K562 (cell line): ENCODE results near the gene SRPK2. TPM values are rescaled to one million over a fixed set of nuclear protein-coding genes. Genes with fewer than 3 reads are reported as not detected.
A peak's percentile ranks its signal among the peaks of the same experiment; 100 is the strongest.

ENCODE experiments used
- CAMTA2 ChIP-seq: fragments of 250-450 bp; sonication (Bioruptor Pico); conservative IDR thresholded peaks from 2 replicates; pipeline ENCODE4 v1.5.1; 2022
- DIDO1 ChIP-seq: fragments of 450-650 bp; IDR thresholded peaks from 2 replicates; pipeline ENCODE4 v1.6.1; 2016; ENCODE audit warnings: low read depth, missing biosample characterization, missing genetic modification characterization
- E2F4 ChIP-seq: sonication (generic); formaldehyde crosslinking; IDR thresholded peaks from 2 replicates; pipeline ENCODE4 v1.8.0; 2022; ENCODE audit warnings: mild to moderate bottlenecking, low read depth, missing genetic modification reagents
- GABPB1 ChIP-seq: sonication (generic); formaldehyde crosslinking; IDR thresholded peaks from 2 replicates; pipeline ENCODE4 v1.8.0; 2022; ENCODE audit warnings: mild to moderate bottlenecking, missing genetic modification reagents
- HDAC1 ChIP-seq, 2 experiments: fragments of 450-650 bp; IDR thresholded peaks; 2 replicates each; pipeline ENCODE4 v1.6.1; 2016 to 2017; ENCODE audit warnings: inconsistent platforms in 1 of 2, mild to moderate bottlenecking in 1 of 2, moderate library complexity in 1 of 2
- HES1 ChIP-seq: fragments of 450-650 bp; IDR thresholded peaks from 2 replicates; pipeline ENCODE4 v1.6.1; 2016; ENCODE audit warnings: low read depth, mild to moderate bottlenecking, moderate library complexity
- HNRNPLL ChIP-seq: fragments of 200-400 bp; formaldehyde crosslinking; IDR thresholded peaks from 2 replicates; pipeline ENCODE4 v1.6.1; 2017; ENCODE audit warnings: low read length, low read depth, mild to moderate bottlenecking; ENCODE audit not compliant: poor library complexity, severe bottlenecking
- KLF10 ChIP-seq: fragments of 250-450 bp; sonication (Bioruptor Pico); IDR thresholded peaks from 2 replicates; pipeline ENCODE4 v1.6.1; 2021; ENCODE audit warnings: matching md5 sums
- LCOR ChIP-seq: sonication (generic); formaldehyde crosslinking; IDR thresholded peaks from 2 replicates; pipeline ENCODE4 v1.8.0; 2022; ENCODE audit warnings: mild to moderate bottlenecking, missing genetic modification reagents
- NR4A1 ChIP-seq, 2 experiments: fragments of 250-450 bp in 1 of 2; fragments of 450-650 bp in 1 of 2; sonication (Bioruptor Pico) in 1 of 2; IDR thresholded peaks; 2 replicates each; pipeline versions ENCODE4 v1.4.0 to v1.6.1; 2016 to 2020; ENCODE audit warnings: mild to moderate bottlenecking in 2 of 2, missing compliant biosample characterization in 1 of 2, missing genetic modification characterization in 1 of 2, moderate library complexity in 1 of 2
- RCOR1 ChIP-seq, 2 experiments: IDR thresholded peaks; 2 replicates each; pipeline ENCODE4 v1.6.1; 2012; ENCODE audit warnings: low read depth in 2 of 2, low read length in 2 of 2, borderline replicate concordance in 1 of 2, improper control_type of control experiment in 1 of 2
- SMAD1 ChIP-seq: fragments of 150-350 bp; IDR thresholded peaks from 2 replicates; pipeline ENCODE4 v1.6.1; 2014; ENCODE audit warnings: low read length, low read depth; ENCODE audit not compliant: partially characterized antibody
- TAF1 ChIP-seq: IDR thresholded peaks from 2 replicates; pipeline ENCODE4 v1.6.1; 2011; ENCODE audit warnings: mild to moderate bottlenecking, low read length, moderate library complexity; ENCODE audit not compliant: insufficient read depth, control insufficient read depth, severe bottlenecking; ENCODE audit errors: extremely low read depth
- ZBTB7A ChIP-seq: IDR thresholded peaks from 2 replicates; pipeline ENCODE4 v1.6.1; 2011; ENCODE audit warnings: low read depth, mild to moderate bottlenecking, low read length, moderate library complexity, borderline replicate concordance; ENCODE audit not compliant: control insufficient read depth
- ZNF274 ChIP-seq: IDR thresholded peaks from 2 replicates; pipeline ENCODE4 v1.6.1; 2011; ENCODE audit warnings: low read depth, mild to moderate bottlenecking, low read length, moderate library complexity, borderline replicate concordance
- ZNF408 ChIP-seq: fragments of 250-450 bp; sonication (Bioruptor Pico); IDR thresholded peaks from 2 replicates; pipeline ENCODE4 v1.4.0; 2020; ENCODE audit warnings: low read depth, mild to moderate bottlenecking, moderate library complexity
- ZNF507 ChIP-seq: conservative IDR thresholded peaks from 2 replicates; pipeline ENCODE4 v1.6.1; 2017; ENCODE audit warnings: missing genetic modification characterization, missing compliant biosample characterization
- ZNF57 ChIP-seq: fragments of 450-650 bp; formaldehyde crosslinking; IDR thresholded peaks from 2 replicates; pipeline ENCODE4 v1.4.0; 2020; ENCODE audit warnings: mild to moderate bottlenecking, moderate library complexity
- ZZZ3 ChIP-seq: fragments of 450-650 bp; IDR thresholded peaks from 2 replicates; pipeline ENCODE4 v1.6.1; 2016; ENCODE audit warnings: antibody characterized with exemption, mild to moderate bottlenecking, moderate library complexity
- polyA plus RNA-seq, 8 experiments: library from polyadenylated mRNA; depleted of rRNA in 4 of 8; stranded (reverse) in 5 of 8; unstranded in 3 of 8; fragments of >200 nt; fragmentation: Nextera tagmentation in 2 of 8; fragmentation: Illumina TruSeq in 1 of 8; extraction: Ambion mirVana in 2 of 8; extraction: Trizol in 1 of 8; gene quantifications; 2 replicates each; pipeline versions ENCODE4 v1.2.1 to v1.2.3, GENCODE V29; 2011 to 2014; ENCODE audit warnings: inconsistent platforms in 1 of 8, missing spikeins in 1 of 8
- total RNA-seq, 7 experiments: library from RNA; depleted of rRNA in 6 of 7; stranded (reverse); fragments of >200 nt in 6 of 7; fragmentation: Illumina TruSeq in 2 of 7; extraction: Trizol in 2 of 7; gene quantifications; 2 replicates each; pipeline versions ENCODE4 v1.2.1 to v1.2.3, GENCODE V29; 2011 to 2021; ENCODE audit warnings: low replicate concordance in 1 of 7
- TF ChIP-seq, protein P1 (sequence below): sonication (generic); formaldehyde crosslinking; IDR thresholded peaks from 2 replicates; pipeline ENCODE4 v1.8.0; 2023; ENCODE audit warnings: mild to moderate bottlenecking, missing genetic modification reagents
- TF ChIP-seq, protein P2 (sequence below): IDR thresholded peaks from 3 replicates; pipeline ENCODE4 v1.6.1; 2011; ENCODE audit warnings: borderline replicate concordance, mild to moderate bottlenecking; ENCODE audit not compliant: insufficient read length, insufficient read depth
- TF ChIP-seq, protein P3 (sequence below): fragments of 450-650 bp; IDR thresholded peaks from 2 replicates; pipeline ENCODE4 v1.6.1; 2014; ENCODE audit warnings: low read depth, mild to moderate bottlenecking, moderate library complexity, borderline replicate concordance

The SRPK2 gene
- total and polyA plus RNA-seq, 9 of the 15 experiments (the other 6 are each of a cell fraction or from before 2014, with no cell fraction given): 21.5 to 44.7 (median 33.3) TPM

DNA sequence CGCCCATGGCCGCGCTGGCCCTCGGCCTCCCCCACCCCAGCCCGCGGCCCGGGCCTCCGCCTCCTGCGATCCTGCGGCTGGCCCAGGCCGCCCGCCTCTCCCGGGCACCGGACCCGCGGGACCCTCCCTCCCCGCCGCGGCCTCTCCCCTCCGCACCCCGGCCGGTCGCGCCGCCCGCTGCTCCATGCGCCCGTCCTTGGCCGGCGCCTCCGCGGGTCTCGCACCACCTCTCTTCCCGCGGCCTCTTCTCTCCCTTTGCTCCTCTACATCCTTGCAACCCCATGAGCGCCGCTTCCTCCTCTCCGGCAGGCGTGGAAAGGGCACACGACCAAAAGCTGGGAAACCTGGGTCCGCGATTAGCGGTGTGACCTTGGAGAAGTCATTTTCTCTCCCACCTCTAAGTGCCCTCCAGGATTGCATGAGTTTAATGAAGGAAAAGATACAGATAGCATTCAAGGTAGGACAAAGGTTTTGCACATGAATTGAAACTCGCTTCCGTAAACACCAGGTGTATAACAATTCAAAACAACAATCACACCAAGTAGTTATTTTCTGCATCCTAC lies 448 bp upstream of the SRPK2 start (continued):
- TF ChIP-seq E2F4 (CRISPR knock-in tag): no peak
- no peak for TF ChIP-seq SMAD1
- TF ChIP-seq, protein P1, sequence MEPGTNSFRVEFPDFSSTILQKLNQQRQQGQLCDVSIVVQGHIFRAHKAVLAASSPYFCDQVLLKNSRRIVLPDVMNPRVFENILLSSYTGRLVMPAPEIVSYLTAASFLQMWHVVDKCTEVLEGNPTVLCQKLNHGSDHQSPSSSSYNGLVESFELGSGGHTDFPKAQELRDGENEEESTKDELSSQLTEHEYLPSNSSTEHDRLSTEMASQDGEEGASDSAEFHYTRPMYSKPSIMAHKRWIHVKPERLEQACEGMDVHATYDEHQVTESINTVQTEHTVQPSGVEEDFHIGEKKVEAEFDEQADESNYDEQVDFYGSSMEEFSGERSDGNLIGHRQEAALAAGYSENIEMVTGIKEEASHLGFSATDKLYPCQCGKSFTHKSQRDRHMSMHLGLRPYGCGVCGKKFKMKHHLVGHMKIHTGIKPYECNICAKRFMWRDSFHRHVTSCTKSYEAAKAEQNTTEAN (CRISPR knock-in tag): no peak
- TF ChIP-seq NR4A1 (CRISPR knock-in tag; IDR thresholded peaks at IDR 0.05): no peak; the same call in 1 of the 2 replicates
- TF ChIP-seq NR4A1 (tag; IDR thresholded peaks at IDR 0.05): 0 out of 2 replicates have a peak, but pooled peaks have one; percentile 25
- TF ChIP-seq LCOR (CRISPR knock-in tag): peak; percentile 59; the same call in 1 of the 2 replicates
- TF ChIP-seq, protein P2, sequence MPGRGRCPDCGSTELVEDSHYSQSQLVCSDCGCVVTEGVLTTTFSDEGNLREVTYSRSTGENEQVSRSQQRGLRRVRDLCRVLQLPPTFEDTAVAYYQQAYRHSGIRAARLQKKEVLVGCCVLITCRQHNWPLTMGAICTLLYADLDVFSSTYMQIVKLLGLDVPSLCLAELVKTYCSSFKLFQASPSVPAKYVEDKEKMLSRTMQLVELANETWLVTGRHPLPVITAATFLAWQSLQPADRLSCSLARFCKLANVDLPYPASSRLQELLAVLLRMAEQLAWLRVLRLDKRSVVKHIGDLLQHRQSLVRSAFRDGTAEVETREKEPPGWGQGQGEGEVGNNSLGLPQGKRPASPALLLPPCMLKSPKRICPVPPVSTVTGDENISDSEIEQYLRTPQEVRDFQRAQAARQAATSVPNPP: no peak
- peak in 1 of 2 experiments; percentile 79; a peak in 2 of 4 replicates for TF ChIP-seq RCOR1 (IDR thresholded peaks at IDR 0.05; ENCODE audit: borderline replicate concordance in 1 of 2, low read depth in 2 of 2, low read length in 2 of 2)
- 0 out of 2 replicates have a peak, but pooled peaks have one; percentile 34 for TF ChIP-seq GABPB1 (CRISPR knock-in tag)
- 0 out of 2 replicates have a peak, but pooled peaks have one; percentile 26 for TF ChIP-seq DIDO1 (tag)
- no peak for TF ChIP-seq HES1
- peak in 1 of 2 experiments; percentile 80; a peak in 2 of 4 replicates for TF ChIP-seq HDAC1 (IDR thresholded peaks at IDR 0.05)
- TF ChIP-seq CAMTA2: no peak
- peak; percentile 17 for TF ChIP-seq TAF1
- TF ChIP-seq, protein P3, sequence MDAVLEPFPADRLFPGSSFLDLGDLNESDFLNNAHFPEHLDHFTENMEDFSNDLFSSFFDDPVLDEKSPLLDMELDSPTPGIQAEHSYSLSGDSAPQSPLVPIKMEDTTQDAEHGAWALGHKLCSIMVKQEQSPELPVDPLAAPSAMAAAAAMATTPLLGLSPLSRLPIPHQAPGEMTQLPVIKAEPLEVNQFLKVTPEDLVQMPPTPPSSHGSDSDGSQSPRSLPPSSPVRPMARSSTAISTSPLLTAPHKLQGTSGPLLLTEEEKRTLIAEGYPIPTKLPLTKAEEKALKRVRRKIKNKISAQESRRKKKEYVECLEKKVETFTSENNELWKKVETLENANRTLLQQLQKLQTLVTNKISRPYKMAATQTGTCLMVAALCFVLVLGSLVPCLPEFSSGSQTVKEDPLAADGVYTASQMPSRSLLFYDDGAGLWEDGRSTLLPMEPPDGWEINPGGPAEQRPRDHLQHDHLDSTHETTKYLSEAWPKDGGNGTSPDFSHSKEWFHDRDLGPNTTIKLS: no peak
- no peak for TF ChIP-seq ZZZ3
- no peak for TF ChIP-seq ZNF57 (CRISPR knock-in tag)
- 0 out of 2 replicates have a peak, but pooled peaks have one; percentile 16 for TF ChIP-seq ZNF507 (tag)
- TF ChIP-seq KLF10: no peak
- no peak for TF ChIP-seq ZNF408
- TF ChIP-seq HNRNPLL: peak; percentile 31
- no peak for TF ChIP-seq ZNF274
- TF ChIP-seq ZBTB7A: peak; percentile 86
